Fibroblast of skin of left quadriceps (primary cell): Measurements from ENCODE around the gene B3GNT5.

Source experiments
- DNase-seq, 2 experiments: peaks; one replicate each; pipeline ENCODE4 v3.0.0-alpha.2; 2013; ENCODE audit warnings: low read depth in 2 of 2

The B3GNT5 gene

GRCh38 chr3:183230826-183231225 lies 22.2 kb upstream of the B3GNT5 start:
- DNase-seq, result no peak

GRCh38 chr3:183233966-183234365 lies 19.1 kb upstream of the B3GNT5 start:
- no peak for DNase-seq

- DNase-seq, result no peak
Measured at GRCh38 chr3:183239046-183239445, 14.0 kb upstream of the B3GNT5 start.

- DNase-seq, result no peak
Measured at GRCh38 chr3:183242431-183242830, 10.6 kb upstream of the B3GNT5 start.

GRCh38 chr3:183244219-183244618 lies 8.8 kb upstream of the B3GNT5 start:
- DNase-seq, result no peak

GRCh38 chr3:183244981-183245476 lies 8.0 kb upstream of the B3GNT5 start:
- DNase-seq, result no peak

GRCh38 chr3:183247011-183247589 lies 6.0 kb upstream of the B3GNT5 start:
- DNase-seq, result no peak

- DNase-seq, result no peak
Measured at GRCh38 chr3:183249006-183249718, 3.9 kb upstream of the B3GNT5 start.

- DNase-seq, result no peak
Measured at GRCh38 chr3:183252118-183252782, 803 bp upstream of the B3GNT5 start.

- DNase-seq, result peak in 1 of 2 experiments; percentile 8
Measured at GRCh38 chr3:183253528-183254486, 754 bp downstream of the B3GNT5 start.

- no peak for DNase-seq
Measured at GRCh38 chr3:183254487-183255347, 1.7 kb downstream of the B3GNT5 start.

- DNase-seq, result no peak
Measured at GRCh38 chr3:183255348-183255730, 2.3 kb downstream of the B3GNT5 start.

- DNase-seq, result no peak
Measured at GRCh38 chr3:183259087-183259486, 6.0 kb downstream of the B3GNT5 start.

GRCh38 chr3:183259621-183260020 lies 6.6 kb downstream of the B3GNT5 start:
- no peak for DNase-seq

- no peak for DNase-seq
Measured at GRCh38 chr3:183260167-183260904, 7.3 kb downstream of the B3GNT5 start.

GRCh38 chr3:183261151-183261724 lies 8.2 kb downstream of the B3GNT5 start:
- no peak for DNase-seq

GRCh38 chr3:183262875-183263378 lies 9.9 kb downstream of the B3GNT5 start:
- no peak for DNase-seq

GRCh38 chr3:183264268-183264667 lies 11.2 kb downstream of the B3GNT5 start:
- DNase-seq, result no peak

GRCh38 chr3:183265157-183265642 lies 12.1 kb downstream of the B3GNT5 start:
- peak in 1 of 2 experiments; percentile 10 for DNase-seq
